Heart left ventricle (tissue), 13 donors: Measurements from ENCODE around the gene ANKRD28.

Source experiments
- CTCF ChIP-seq, 12 donors: fragments of 200-600 bp; sonication (generic) in 4 of 12; IDR thresholded peaks; one replicate each; pipeline versions ENCODE4 v1.5.0 to v1.8.0; 2018 to 2022; ENCODE audit warnings: antibody characterized with exemption in 12 of 12, mild to moderate bottlenecking in 5 of 12
- POLR2A ChIP-seq, 2 donors: fragments of 450-650 bp; IDR thresholded peaks; one replicate each; pipeline ENCODE4 v1.6.1; 2017; ENCODE audit warnings: antibody characterized with exemption in 2 of 2, mild to moderate bottlenecking in 2 of 2, moderate library complexity in 2 of 2
- donor health status: ischemic (EF 13 %, LVEDD 7.1; RV severe dilation, severe dysfunction).
- donor health status: DM: no; HTN: yes; CAD: no.
- donor health status: DM: no; HTN: no; CAD: no.
- donor health status: ischemic (EF 25% LVEDD 6.9; RV normal size, moderate dysfunction).
- donor health status: ischemic (EF 25% LVEDD 5.7; RV mildly dilated, moderate dysfunction).
- donor health status: ischemic (EF 35%, LVEDD 5.7; RV mildly dilated, moderate dysfunction).
- donor health status: nonischemic (EF 11% LVEDD 7.7; RV severe dilation, severe dysfunction).
- donor health status: DM: yes; HTN: yes; CAD: no.
- donor health status: PGD.
- donor health status: ischemic (EF 29% LVEDD 5.4; RV normal size, mild dysfunction).
- donor health status: nonischemic (EF 23%, LVEDD 6.1; RV moderate dilation, normal function).

- TF ChIP-seq CTCF (IDR thresholded peaks at IDR 0.05) (no peak), POLR2A (IDR thresholded peaks at IDR 0.05) (no peak)
Observed at GRCh38 chr3:15679306-15679705, 118.5 kb downstream of the ANKRD28 start.
